Dermis microvascular lymphatic vessel endothelial cell (primary cell): ENCODE data around the gene RRAS. TPM values are rescaled to one million over a fixed set of nuclear protein-coding genes. Genes with fewer than 3 reads are reported as not detected.
A peak's percentile ranks its signal among the peaks of the same experiment; 100 is the strongest.

Experiments used
- DNase-seq, 2 donors: peaks; one replicate each; pipeline versions ENCODE4 v3.0.0 to v3.0.0-alpha.2; 2010; ENCODE audit warnings: low read depth in 2 of 2
- total RNA-seq: library from RNA; depleted of rRNA; stranded (reverse); fragments of >200 nt; gene quantifications from 2 replicates; pipeline ENCODE4 v1.2.1, GENCODE V29; 2014

The RRAS gene
- total RNA-seq, 1 donor from 2014 or later, result 23.0 TPM

DNA sequence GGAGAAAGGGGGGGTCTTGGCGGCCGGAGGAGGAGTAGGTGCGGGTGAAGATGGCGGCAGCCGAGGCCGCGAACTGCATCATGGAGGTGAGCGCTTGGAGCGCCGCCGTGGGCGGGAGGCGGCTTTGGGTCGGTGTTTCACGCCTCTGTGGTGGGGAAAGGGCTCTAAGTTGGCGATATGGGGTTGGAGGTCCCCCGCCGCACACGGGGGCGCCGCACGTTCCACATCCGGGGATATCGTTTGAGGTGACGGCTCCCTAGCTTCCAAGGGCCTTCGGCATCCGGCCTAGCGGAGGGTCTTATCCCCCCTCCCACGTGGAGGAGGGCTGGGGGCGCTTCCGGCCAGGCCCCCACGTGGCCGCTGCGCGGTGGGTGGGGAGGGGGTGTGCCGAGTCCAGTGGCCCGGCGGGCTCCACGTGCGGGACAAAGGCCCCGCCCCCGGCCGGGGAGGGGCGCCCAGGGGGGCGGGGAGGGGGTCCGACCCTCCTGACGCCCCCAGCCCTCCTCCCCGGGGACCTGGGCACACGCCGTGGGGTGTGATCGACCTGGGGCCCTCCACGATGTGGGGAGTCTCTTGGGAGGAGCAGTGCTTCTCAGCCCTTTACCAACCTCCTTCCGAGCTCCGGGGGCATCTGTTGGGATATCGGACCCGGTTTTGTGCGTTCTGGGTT lies 37.4 kb upstream of the RRAS start, which contains the start of gene PRMT1:
PRMT1 (plus strand) TSS at position 41 of the 670 bp plus-strand sequence; CDS start at position 51, 10 bp downstream.
- peak in 1 of 2 donors; percentile 61 for DNase-seq

DNA sequence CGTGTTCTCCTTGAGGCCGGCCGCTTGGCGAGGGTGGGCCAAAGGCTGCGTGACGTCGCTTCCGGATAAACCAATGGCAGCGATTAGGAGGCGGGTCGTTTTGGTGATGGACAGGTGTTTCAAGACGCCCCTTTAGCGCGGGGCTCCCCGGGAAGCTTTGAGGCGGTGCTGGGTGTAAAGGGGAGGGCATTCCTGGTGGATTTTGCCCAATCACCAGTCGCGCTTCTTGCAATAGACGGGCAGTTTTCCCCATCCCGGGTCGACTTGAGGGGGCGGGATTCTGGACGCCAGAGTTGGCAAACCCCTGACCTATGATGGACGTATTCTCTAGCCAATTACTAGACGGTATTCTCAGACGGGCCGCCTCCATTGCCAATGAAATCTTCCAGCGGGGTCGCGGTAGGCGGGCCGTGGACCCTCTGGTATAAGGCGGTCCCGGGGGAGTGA lies 36.9 kb upstream of the RRAS start:
- DNase-seq, result peak; percentile 100

DNA sequence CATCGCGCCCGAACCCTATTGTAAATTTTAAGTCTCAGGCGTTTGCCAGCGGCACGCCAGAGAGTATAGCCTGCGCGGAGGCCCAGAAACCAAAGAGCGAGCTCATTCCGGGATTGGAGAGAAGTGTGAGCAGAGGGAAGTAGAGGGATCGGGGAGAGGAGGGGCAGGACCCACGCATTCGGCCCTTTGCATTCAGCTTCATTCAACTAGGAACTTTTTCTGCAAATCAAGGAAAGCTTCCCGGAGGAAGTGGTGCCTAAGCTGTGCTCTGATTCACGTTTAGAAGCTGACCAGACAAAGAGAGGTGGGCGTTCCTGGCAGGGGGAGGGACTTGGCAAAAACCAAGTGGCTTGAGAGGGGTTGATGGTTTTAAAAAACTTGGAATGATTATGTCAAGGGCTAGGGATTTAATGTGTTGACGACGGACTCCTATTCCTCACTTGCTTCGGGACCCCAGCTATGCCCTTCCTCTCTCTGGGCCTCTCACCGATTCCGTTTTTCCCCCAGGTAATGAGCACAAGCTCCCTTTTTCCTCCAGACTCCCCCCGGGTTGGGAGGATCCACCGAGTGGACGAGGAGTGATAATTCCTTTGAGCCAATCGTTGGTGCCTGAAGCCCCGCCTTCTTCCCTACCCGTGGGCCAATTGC lies 36.3 kb upstream of the RRAS start:
- peak; percentile 95 to 96 for DNase-seq

DNA sequence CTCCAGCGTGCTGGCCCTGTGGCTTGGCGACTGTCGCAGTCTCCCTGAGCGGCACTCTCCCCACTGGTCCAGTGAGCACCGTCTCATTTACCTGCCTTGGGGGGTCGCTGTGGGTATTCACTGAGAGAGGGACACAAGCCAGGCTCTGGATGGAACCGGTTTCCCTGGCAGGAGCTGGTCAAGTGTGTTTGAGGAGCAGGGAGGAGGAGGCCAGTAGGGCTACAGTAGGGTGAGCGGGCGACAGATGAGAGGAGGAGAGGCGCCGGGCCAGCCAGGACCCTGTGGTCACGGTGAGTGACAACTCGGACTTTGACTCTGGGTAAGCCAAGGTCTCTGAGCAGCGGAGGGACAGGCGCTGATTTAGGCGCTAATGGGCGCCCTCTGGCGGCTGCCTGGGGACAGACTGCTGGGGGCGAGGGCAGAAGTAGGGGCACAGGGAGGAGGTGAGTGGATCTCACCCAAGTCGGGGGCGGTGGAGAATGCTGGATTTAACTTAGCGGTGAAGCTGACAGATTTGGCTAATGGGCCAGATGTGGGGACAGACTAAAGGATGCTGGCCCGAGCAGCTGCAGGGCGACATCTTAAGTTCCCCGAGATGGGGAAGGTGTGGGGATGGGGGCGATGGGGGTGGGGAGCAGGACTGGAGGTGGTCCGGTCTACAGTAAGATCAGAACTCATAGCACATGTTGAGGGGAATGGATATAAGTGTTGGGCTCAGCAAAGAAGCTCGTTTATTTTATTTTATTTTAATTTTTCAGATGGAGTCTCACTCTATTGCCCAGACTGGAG lies 32.4 kb upstream of the RRAS start:
- peak; percentile 63 to 80 for DNase-seq

DNA sequence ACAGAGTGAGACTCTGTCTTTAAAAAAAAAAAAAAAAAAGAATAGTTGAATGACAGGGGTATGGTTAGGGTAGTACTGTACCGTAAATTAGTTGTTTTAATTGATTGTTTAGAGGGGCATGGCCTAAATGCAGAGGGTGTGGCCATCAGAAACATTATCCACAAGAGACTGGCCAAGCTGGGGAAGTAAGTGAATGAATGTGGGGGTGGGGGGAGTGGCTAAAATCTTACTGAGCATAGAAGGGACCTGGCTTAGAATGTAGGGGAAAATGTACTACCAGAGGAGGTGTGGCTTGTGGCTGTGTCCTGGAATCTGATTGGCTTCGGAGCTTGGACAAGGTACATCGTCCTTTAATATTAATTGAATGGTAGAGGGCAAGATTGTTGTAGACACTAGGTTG lies 29.6 kb upstream of the RRAS start:
- DNase-seq, result no peak

DNA sequence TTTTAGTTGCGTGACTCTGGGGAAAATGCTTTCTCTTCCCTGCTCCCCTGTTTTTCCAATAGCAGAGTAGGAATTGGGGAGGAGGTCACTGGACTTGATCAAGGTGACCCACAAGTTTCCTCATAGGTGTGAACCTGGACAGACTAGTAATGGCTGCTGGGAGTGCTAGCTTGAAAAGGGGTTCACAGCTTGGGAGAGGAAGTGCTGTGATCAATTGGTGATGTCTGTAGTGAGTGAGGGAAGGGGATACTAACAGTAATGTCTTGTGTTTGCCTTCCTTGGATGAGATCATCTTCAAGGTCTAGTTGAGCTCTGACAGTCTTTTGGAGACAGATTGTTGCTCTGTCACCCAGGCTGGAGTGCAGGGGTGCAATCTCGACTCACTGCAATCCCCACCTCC lies 27.5 kb upstream of the RRAS start:
- DNase-seq, result no peak

DNA sequence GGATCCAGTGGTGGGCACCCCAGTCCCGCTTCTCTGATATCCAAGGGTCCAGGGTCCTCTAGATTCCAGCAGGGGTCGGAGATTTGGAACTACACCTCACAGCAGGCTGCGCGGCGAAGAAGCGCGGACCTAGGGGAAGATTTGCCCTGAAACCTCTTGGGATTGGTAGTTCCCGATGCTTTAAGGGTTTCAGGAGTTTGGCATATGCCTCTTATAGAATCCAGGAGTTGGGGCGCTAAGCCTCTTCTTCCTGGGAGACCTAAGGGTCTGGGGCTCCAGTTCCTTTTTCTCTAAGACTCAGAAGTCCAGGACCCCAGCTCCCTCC lies 26.1 kb upstream of the RRAS start:
- no peak for DNase-seq

DNA sequence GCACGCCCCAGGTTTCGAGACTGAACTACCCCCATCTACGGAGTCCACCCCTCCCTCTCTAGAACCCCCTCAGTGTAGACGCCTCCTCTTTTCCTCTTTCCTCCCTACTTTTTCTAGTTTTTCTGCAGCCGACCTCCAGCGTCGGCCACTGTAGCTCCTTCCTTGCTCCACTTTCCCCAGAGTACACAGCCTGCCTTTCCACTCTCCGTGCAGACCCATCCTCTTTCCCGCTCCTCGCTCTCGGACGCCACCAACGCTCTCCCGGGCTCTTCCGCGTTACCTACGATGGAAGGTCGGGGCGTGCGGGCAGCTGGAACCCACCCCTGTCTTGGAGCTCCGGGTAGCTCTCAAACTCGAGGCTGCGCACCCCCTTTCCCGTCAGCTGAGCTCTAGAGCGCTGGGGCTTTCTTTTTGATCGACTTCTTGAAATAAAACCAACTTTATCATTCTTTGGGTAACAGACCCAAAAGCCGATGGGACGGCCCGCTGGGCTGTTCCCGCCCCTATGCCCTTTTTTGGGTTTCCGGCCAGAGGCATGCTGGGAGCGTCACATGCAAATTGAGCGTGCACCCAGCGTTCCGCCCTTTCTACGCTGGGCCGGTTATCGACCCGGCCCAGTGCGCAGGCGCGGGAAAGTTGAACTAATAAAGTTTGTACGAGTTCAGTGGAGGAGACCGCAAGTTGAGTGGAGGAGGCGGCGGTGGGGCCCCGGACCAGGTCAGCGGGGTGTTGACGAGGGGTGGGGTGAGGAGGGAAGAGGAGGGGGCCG lies 25.6 kb upstream of the RRAS start, which contains the start of the genes BCL2L12 and IRF3:
BCL2L12 (plus strand) TSS at position 583 of the 769 bp plus-strand sequence. CDS start 760 bp downstream, outside the sequence.
IRF3 (minus strand) TSS at position 507 of the 769 bp plus-strand sequence. CDS start 1,019 bp downstream, outside the sequence.
- DNase-seq, result peak; percentile 92 to 95

DNA sequence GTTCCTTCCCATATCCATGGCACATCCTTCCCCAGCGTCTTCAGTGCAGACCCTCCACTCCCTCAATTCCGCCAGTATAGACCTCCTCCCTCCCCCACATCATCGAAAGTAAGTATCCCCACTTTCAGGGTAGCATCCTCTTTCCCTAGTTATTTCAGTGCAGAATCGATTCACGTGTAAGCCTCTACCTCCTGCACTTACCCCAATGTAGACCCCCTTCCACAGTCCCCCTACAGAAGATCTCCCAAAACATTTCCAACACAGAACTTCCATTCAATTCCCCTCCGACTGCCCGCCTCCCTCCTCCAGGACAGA lies 25.1 kb upstream of the RRAS start:
- DNase-seq, result no peak

DNA sequence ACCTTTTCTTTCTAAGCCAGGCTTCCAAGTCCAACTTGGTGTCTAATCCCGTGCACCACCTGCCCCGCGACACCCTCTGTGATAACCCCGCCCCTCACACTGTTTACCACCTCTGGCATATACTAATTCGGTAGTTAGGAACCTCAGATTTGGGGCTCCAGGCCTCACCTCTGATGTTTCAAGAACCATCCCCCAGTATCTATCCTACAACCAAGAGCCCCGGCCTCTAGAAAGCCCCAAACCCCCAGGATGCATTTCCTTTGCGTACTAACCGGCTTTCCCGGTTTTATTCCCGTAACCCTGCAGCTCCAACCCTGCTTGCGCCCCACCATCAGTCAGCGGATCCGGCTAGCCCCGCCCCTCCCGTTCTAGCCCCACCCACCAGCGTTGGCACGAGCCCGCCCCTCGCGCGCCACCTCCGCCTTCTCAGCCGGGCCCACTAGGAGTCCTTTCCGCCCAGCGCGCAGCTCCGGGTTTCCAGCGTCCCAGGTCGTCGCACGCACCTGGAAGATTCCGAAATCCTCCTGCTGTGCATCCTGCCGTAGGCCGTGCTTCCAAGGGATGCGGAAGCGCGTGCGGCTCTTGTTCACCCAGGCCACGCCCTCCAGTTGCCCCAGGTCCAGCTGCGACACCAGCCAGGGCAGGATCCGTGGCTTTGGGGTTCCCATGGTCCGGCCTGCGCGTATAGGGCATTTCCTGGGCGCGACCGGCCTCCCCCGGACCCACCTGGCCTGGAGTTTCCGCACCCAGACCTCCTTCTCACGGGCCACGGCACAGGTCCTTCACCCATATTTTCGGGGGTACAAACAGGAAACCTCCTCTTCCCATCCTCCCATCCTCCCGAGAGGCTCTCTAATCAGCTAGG lies 24.5 kb upstream of the RRAS start:
- peak in 1 of 2 donors; percentile 87 for DNase-seq

DNA sequence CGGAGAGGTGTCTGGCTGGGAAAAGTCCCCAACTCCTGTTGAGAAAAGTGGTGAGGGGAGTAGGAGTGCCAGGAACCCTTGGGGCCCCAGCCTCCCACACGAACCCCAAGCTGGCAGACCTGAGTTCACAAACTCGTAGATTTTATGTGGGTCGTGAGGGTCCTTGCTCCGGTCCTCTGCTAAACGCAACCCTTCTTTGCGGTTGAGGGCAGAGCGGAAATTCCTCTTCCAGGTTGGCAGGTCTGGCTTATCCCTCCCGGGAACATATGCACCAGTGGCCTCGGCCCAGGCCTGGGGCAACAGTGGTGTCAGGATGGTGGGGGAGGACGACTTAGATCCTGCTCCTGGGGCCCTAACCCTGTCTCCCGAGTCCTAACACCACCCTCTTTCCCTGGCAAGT lies 23.3 kb upstream of the RRAS start:
- no peak for DNase-seq

DNA sequence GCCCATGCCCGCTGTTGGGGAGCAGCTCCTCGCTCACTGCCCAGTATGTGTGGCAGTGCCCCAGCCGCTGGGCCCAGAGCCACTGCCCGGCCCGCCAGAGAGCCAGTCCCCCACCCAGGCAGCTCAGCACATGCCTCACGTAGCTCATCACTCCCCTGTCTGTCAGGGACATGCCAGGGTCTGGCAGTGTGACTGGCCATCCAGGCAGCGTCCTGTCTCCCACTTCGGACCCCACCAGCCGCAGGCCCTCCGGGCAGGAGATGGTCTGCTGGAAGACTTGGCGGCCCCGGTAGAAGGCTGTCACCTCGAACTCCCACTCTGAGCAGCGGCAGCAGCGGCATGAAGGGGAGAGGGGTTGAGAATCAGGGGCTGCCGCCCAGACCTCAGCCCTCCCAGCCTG lies 22.1 kb upstream of the RRAS start:
- no peak for DNase-seq

DNA sequence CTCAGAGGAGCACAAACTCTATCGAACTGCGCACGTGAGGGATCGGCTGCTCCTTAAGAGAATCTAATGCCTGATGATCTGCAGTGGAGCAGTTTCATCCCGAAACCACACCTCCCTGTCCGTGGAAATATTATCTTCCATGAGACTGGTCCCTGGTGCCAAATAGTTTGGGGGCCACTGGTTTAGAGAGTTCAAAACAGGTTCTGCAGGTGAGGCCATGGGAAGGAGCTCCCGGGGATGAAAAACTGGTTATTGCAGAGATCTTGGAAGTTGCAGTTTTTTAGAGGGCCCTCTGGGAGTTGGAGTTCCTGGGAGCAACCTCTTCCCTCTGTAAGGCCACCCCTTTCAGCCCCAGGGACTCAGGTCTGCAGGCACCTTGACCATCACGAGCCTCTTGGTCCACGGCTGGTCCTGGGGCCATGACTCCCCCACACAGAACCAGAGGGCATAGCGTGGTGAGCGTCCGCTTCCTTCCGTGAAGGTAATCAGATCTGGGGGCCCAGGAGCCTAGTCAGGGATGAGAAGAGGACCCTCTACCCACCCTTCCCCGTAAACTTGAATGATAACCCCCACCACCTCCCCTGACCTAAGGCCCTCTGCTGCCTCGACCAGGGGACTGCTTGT lies 20.5 kb upstream of the RRAS start:
- no peak for DNase-seq

DNA sequence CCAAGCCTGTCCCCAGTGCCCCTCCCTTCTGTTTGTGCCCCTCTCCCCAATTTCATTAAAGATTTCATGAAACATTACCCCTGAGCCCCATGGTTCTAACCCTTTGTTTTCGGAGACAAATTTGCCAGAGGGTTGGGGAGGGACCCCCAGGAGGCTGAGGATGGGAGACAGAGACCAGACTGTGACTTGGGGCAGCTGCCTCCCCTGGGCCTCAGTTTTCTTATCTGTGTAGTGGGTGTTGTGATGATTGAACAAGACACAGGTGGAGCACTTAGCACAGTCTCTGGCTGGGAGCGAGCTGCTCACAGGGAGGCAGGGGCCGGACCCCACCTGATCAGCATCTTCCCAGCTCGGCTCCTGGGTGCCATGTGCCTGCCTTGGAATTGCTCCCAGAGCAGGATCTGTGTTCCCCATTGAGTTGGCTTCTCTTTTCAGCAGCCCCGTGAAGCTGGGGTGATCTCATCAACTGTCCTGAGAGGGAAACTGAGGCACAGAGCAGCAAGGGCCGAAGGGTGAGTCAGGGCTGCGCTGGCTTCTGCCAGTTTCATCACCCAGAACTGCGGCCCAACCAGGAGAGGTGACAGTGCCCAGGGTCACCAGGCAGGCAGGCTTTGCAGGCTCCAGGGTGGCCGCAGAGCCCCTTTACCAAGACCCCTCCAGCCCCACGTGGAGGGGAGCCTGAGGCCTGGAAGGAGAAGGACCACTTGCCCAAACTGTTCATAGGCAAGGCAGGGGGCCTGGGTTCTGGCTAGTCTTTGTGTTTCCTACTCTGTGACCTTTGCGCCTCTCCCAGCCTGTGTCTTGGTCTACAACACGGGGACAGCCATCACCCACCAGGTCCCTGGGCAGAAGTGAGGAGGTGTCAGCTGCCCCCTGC lies 18.9 kb upstream of the RRAS start:
- no peak for DNase-seq

DNA sequence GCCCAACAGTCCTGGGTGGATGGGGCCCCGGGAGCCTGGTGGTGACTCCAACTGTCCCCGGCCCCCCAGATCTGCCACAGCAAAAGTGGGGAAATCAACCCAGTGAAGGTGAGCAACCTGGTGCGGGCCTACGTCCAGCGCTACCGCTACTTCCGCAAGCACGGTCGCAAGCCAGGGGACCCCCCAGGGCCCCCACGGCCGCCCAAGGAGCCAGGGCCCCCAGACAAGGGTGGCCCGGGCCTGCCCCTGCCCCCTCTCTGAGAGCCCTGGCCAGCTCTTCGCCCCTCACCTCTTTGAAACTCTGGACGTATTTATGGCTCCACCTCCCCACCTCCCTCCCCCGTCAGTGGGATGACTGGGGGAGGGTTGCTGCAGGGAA lies 18.2 kb upstream of the RRAS start:
- no peak for DNase-seq

DNA sequence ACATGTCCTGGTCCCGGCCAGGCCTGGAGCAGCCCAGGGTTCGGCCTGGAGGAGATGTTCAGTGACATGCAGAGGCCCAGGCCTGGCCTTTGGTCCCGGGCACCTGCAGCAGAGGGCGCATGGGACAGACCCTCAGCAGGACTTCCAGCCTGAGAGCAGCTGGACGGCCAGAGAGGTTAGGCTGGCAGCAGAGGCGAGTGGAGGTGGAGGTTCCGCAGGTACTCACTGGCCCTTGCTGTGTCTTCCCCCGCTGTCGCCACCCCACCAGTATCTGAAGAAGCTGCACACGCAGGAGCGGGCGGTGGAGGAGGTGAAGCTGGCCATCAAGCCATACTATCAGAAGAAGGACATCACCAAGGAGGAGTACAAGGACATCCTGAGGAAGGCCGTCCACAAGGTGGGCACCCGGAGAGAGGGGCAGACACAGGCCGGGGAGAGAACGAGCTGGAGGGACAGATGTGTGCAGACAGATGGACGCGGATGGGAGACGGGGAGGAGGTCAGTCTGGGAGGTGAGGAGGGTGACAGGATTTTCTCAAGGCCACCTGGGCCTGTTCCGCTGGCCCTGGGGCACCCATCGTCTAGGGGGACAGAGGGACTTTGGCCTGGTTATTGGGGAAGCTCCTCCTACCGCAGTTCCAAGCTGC lies 17.7 kb upstream of the RRAS start:
- DNase-seq, result no peak

DNA sequence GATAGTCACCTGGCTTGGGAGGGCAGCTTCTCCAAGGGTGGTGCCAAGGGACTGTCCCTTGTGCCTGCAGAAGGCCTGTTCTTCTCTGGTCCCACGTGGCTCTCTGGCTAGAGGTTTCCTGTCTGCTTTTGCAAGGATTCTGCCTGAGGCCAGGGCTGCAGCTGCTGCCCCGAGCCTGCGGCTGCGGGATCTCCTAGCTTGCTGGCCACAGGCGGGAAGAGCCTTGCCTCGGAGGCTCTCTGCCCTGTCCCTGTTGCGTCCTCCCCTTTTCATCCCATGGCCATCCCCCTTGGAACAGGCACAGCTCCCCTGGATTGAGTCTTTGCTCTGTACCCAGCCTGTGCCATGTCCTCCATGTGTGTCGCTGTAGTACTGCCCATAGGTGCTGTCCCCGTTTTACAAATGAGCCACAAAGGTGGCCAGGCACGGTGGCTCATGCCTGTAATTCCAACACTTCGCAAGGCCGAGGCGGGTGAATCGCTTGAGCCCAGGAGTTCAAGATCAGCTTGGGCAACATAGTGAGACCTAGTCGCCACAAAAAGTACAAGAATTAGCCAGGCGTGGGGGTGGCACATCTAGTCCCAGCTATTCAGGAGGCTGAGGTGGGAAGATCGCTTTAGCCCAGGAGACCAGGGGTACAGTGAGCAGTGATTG lies 16.6 kb upstream of the RRAS start:
- no peak for DNase-seq
